Activated CD4-positive, alpha-beta T cell treated with anti-CD3 and anti-CD28 coated beads, Interleukin-2, amount 50 U/mL, for 24 hours (primary cell): ENCODE data around the gene BRI3.

Source experiments
- DNase-seq, 2 donors: peaks; one replicate each; pipeline ENCODE4 v3.0.0-alpha.2; 2020; ENCODE audit warnings: low read depth in 1 of 2, low spot score in 1 of 2

The BRI3 gene

GRCh38 chr7:98285157-98286092 is 3.9 kb downstream of the BRI3 start:
- no peak for DNase-seq

GRCh38 chr7:98286093-98286539 is 4.6 kb downstream of the BRI3 start:
- no peak for DNase-seq

- no peak for DNase-seq
Measured at GRCh38 chr7:98286701-98287485, 5.4 kb downstream of the BRI3 start.

GRCh38 chr7:98287486-98287959 is 6.0 kb downstream of the BRI3 start:
- DNase-seq: no peak

GRCh38 chr7:98288064-98288823 is 6.8 kb downstream of the BRI3 start:
- DNase-seq: no peak

GRCh38 chr7:98289333-98289875 is 7.9 kb downstream of the BRI3 start:
- DNase-seq: no peak

GRCh38 chr7:98291717-98292116 is 10.2 kb downstream of the BRI3 start:
- DNase-seq: no peak

- no peak for DNase-seq
Measured at GRCh38 chr7:98293265-98293664, 11.8 kb downstream of the BRI3 start.

- DNase-seq: no peak
Measured at GRCh38 chr7:98293746-98294145, 12.3 kb downstream of the BRI3 start.

- no peak for DNase-seq
Measured at GRCh38 chr7:98294326-98294725, 12.8 kb downstream of the BRI3 start.

GRCh38 chr7:98294798-98295382 is 13.4 kb downstream of the BRI3 start:
- DNase-seq: no peak

- DNase-seq: no peak
Measured at GRCh38 chr7:98295467-98296192, 14.1 kb downstream of the BRI3 start.

GRCh38 chr7:98296833-98297232 is 15.3 kb downstream of the BRI3 start:
- DNase-seq: no peak

GRCh38 chr7:98297626-98298286 is 16.3 kb downstream of the BRI3 start:
- no peak for DNase-seq

- DNase-seq: no peak
Measured at GRCh38 chr7:98300595-98301372, 19.3 kb downstream of the BRI3 start.

- no peak for DNase-seq
Measured at GRCh38 chr7:98301693-98302470, 20.4 kb downstream of the BRI3 start.

GRCh38 chr7:98303176-98303865 is 21.8 kb downstream of the BRI3 start:
- no peak for DNase-seq
